ENCODE data around the gene HELZ2. TPM values are rescaled to one million over a fixed set of nuclear protein-coding genes. Genes with fewer than 3 reads are reported as not detected.
"Not testable (repeated sequence)": the region's sequence is repeated elsewhere in the genome, so short reads cannot be mapped to it uniquely, and the experiment has no call there.

HELZ2 gene
- total RNA-seq, 3 donors from 2014 or later = 35.4 to 49.3 (median 36.2) TPM

DNA sequence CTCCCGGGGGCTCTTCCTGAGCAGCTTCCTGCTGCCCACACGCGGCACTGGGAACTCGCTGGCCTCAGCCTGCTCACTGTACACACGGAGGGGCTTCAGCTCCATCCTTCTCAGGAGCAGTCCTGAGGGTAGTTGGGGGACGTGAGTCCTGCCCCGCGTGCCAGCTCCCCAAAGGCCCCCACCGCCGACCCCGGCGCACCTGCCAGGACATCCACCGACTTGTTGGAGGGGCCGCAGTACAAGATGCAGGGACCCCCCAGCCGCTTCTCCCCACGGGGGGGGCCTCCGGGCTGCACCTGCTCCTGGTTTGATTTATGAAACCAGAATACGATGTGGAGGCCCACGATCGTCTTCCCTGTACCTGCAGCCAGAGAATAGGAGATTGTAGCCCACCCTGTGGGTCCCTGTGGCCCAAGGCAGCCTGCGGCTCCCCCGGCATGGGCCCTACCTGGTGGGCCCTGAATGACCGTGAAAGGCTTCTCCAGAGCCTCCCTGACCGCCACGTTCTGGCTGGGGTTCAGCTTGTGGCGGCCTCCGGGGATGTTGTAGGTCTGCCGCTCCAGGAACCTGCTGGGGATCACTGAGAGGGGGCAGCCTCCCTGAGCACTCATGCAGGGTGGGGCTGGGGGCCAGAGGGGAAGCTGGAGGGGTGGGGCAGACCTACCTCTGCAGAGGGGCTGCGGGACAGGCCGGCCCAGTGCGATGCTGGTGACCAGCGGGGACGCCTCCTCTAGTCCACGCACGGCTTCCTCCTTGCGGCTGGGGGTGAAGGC, 12.2 kb downstream of the HELZ2 start:
- TF ChIP-seq, protein P1, sequence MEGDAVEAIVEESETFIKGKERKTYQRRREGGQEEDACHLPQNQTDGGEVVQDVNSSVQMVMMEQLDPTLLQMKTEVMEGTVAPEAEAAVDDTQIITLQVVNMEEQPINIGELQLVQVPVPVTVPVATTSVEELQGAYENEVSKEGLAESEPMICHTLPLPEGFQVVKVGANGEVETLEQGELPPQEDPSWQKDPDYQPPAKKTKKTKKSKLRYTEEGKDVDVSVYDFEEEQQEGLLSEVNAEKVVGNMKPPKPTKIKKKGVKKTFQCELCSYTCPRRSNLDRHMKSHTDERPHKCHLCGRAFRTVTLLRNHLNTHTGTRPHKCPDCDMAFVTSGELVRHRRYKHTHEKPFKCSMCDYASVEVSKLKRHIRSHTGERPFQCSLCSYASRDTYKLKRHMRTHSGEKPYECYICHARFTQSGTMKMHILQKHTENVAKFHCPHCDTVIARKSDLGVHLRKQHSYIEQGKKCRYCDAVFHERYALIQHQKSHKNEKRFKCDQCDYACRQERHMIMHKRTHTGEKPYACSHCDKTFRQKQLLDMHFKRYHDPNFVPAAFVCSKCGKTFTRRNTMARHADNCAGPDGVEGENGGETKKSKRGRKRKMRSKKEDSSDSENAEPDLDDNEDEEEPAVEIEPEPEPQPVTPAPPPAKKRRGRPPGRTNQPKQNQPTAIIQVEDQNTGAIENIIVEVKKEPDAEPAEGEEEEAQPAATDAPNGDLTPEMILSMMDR (IDR thresholded peaks at IDR 0.05) = no peak
- DNase-seq (peak in 1 of 3 donors; percentile 45), ATAC-seq (no peak)
- no peaks in the 10 kb centered on the region for H3K36me3 ChIP-seq (ENCODE audit: low read depth)
- H3K4me1 ChIP-seq (ENCODE audit: low read depth) = no peaks in the 10 kb centered on the region
- H3K9me3 ChIP-seq = no peaks in the 10 kb centered on the region
- intact Hi-C loops (cut with DNase I, micrococcal nuclease) = no loop called here
- no peak overlapping the region for H3K4me3 ChIP-seq

DNA sequence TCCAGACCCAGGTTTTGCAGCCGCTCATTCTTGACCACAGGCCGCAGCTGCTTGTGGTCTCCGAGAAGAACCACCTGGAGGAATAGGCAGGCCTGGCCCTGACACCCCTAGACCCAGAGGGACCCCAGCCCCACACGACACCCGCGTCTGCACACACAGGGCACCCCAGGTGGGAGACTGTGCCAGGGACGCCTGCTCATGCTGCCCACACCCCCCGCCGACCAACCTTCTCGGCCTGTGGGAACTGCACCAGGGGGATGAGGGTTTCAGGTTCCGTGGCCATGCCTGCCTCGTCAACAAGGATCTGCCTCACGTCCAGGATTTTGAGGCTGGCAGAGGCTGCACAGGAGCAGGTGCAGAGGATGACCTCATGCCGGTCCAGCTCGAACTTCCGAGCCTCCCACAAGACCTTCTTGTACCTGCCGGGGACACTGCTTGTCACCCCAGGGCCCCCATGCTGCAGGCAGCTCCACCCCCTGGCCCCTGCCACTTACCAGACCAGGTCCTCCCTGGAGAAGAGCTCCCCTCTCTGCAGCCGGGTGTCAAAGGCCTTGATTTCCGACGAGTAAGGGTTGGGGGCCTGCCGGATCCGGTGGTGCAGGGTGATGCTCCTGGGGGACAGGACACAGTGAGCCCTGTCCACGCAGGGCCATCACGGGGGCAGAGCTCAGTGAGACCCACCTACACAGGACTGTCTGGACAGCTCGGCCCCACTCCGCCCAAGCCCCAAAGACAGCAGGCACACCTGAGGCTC, 13.0 kb downstream of the HELZ2 start:
- Histone ChIP-seq H3K4me3 (no peak overlapping the region), H3K36me3 (ENCODE audit: low read depth) (no peaks in the 10 kb centered on the region), H3K4me1 (ENCODE audit: low read depth) (no peaks in the 10 kb centered on the region), H3K9me3 (no peaks in the 10 kb centered on the region)
- no peak for ATAC-seq
- intact Hi-C loops (cut with DNase I, micrococcal nuclease) = no loop called here
- TF ChIP-seq, protein P1 (IDR thresholded peaks at IDR 0.05) = no peak
- peak in 1 of 3 donors; percentile 53 for DNase-seq

DNA sequence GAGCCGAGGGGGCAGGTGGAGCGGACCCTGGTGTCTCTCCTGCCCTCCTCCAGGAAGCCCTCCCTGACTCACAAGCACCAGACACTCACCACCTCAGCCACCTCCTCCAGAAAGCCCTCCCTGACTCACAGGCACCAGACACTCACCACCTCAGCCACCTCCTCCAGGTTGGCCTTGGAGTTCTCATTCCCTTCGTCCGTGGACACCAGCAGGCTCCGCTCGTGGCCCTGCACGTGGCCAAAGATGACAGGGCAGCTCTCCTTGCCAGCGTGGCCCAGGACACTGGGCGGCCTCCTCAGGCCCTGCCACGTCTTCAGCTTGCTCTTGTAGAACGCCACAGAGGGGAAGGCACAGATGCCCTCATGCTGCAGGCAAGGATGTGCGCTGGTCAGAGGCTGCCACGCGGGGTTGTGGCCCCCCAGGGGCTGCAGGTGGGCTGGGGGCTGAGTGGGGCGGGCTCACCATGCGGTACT, 13.7 kb downstream of the HELZ2 start:
- H3K36me3 ChIP-seq (ENCODE audit: low read depth) = no peaks in the 10 kb centered on the region

DNA sequence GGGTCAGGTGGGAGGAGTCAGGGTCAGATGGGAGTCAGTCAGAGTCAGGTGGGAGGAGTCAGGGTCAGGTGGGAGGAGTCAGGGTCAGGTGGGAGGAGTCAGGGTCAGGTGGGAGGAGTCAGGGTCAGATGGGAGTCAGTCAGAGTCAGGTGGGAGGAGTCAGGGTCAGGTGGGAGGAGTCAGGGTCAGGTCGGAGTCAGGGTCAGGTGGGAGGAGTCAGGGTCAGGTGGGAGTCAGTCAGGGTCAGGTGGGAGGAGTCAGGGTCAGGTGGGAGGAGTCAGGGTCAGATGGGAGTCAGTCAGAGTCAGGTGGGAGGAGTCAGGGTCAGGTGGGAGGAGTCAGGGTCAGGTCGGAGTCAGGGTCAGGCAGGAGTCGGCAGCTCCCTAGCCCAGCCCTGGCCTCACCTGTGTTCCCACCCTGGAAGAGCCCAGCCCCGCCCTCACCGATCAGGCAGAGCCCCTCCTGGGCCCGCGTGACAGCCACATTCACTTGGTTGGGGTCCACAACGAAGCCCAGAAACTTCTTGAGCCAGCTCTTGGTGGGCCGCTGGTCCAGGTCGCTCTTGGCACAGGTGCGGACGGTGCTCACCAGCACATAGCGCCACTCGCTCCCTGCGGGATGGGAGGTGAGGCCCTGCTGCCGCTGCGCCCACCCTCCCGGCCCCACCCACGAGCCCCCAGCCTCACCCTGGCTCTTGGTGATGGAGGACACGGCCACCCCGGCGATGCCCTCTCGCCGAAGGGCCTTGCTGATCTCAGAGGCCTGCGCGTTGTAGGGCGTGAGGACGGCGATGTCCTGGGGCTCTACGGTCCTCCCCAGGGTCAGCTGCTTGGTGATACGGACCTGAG, 14.3 kb downstream of the HELZ2 start:
- H3K4me1 ChIP-seq (ENCODE audit: low read depth); H3K9me3 ChIP-seq; H3K36me3 ChIP-seq (ENCODE audit: low read depth); intact Hi-C loops (cut with DNase I, micrococcal nuclease); ATAC-seq; DNase-seq; H3K4me3 ChIP-seq: not testable (repeated sequence)

More for the DNA sequence above, 13.7 kb downstream of the HELZ2 start:
- intact Hi-C loops (cut with DNase I, micrococcal nuclease) = no loop called here
- Histone ChIP-seq H3K4me1 (ENCODE audit: low read depth) (no peaks in the 10 kb centered on the region), H3K9me3 (no peaks in the 10 kb centered on the region), H3K4me3 (no peak overlapping the region)
- DNase-seq (no peak), ATAC-seq (no peak)
- TF ChIP-seq, protein P1 (IDR thresholded peaks at IDR 0.05) = no peak

DNA sequence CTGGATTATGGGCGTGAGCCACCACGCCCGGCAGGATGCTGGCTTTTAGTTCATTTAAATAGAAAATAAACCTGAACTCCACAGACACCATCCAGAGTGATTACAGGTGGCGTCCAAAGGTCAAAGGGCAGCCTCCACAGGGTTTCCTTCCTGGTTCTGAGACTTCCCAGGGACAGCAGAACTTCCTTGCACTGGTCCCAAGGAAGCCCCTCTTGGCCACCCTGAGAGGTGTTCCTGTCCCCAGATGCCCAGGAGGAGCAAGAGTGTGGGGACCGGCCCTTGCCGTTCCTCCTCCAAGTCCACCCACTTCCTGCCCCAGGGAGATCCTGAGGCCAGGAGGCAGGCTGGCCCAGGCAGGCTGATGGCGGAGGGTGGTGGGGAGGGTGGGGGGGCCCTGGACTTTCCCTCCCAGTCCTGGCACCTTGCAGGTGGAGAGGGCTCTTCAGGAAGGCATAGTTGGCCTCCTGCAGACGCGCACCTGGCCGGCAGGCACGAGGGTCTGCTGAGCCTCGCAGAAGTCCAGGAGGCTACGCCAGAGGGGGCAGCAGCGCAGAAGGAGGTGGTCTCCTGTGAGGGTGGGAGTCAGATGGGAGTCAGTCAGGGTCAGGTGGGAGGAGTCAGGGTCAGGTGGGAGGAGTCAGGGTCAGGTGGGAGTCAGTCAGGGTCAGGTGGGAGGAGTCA, 15.1 kb downstream of the HELZ2 start:
- intact Hi-C loops (cut with DNase I, micrococcal nuclease) = no loop called here
- DNase-seq = peak in 1 of 3 donors; percentile 65
- TF ChIP-seq, protein P1 (IDR thresholded peaks at IDR 0.05) = no peak
- no peaks in the 10 kb centered on the region for H3K9me3 ChIP-seq
- H3K4me3 ChIP-seq = no peak overlapping the region
- H3K36me3 ChIP-seq (ENCODE audit: low read depth) = no peaks in the 10 kb centered on the region
- ATAC-seq = peak; percentile 46
- H3K4me1 ChIP-seq (ENCODE audit: low read depth) = no peaks in the 10 kb centered on the region

All from mucosa of descending colon (tissue), 3 donors.